Loucy (cell line): ENCODE data around the gene FLRT1.

ENCODE experiments used
- EZH2phosphoT487 ChIP-seq: fragments of 200-600 bp; IDR thresholded peaks from 2 replicates; pipeline ENCODE4 v1.6.1; 2018; ENCODE audit warnings: antibody characterized with exemption, mild to moderate bottlenecking, moderate library complexity, borderline replicate concordance
- TF ChIP-seq, protein P1 (sequence below): fragments of 200-600 bp; sonication (generic); conservative IDR thresholded peaks from 2 replicates; pipeline ENCODE4 v1.5.1; 2014; ENCODE audit warnings: mild to moderate bottlenecking, antibody characterized with exemption, low read length

- TF ChIP-seq, protein P1, sequence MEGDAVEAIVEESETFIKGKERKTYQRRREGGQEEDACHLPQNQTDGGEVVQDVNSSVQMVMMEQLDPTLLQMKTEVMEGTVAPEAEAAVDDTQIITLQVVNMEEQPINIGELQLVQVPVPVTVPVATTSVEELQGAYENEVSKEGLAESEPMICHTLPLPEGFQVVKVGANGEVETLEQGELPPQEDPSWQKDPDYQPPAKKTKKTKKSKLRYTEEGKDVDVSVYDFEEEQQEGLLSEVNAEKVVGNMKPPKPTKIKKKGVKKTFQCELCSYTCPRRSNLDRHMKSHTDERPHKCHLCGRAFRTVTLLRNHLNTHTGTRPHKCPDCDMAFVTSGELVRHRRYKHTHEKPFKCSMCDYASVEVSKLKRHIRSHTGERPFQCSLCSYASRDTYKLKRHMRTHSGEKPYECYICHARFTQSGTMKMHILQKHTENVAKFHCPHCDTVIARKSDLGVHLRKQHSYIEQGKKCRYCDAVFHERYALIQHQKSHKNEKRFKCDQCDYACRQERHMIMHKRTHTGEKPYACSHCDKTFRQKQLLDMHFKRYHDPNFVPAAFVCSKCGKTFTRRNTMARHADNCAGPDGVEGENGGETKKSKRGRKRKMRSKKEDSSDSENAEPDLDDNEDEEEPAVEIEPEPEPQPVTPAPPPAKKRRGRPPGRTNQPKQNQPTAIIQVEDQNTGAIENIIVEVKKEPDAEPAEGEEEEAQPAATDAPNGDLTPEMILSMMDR: no peak
- no peak for TF ChIP-seq EZH2phosphoT487
These were observed 36.7 kb downstream of the FLRT1 start for GRCh38 chr11:64072403-64072802.
